ENCODE data around the gene FXYD6. TPM values are rescaled to one million over a fixed set of nuclear protein-coding genes. Genes with fewer than 3 reads are reported as not detected.

The FXYD6 gene
- total RNA-seq, 4 donors from 2014 or later: 4.8 to 15.9 (median 9.5) TPM

DNA sequence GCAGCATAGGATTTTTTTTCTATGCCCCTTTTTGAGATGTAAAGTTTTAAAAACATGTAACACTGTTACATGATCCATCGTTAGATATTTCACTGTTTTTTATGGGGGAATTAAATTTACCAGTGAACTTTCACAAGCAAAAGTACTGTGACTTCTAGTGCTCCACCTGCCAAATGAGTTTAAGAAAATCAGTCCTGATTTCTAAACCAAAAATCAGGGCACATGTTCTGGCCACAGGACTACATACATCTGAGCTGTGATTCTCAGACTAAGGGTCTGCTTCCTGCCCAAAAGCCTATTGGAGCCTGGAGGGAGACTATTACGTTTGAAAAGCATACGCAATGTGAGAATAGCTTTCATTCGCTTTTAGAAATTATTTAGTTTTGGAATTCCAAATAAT lies 30.3 kb upstream of the FXYD6 start:
- Histone ChIP-seq H3K27ac (no peak overlapping the region), H3K9me3 (no peaks in the 10 kb centered on the region), H3K36me3 (no peaks in the 10 kb centered on the region), H3K4me1 (peaks cover 6% of the 10 kb centered on the region), H3K27me3 (no peaks in the 10 kb centered on the region), H3K4me3 (no peak overlapping the region)
- 67% methylated on average over 4 of the region's 4 CpGs for WGBS
- TF ChIP-seq EP300 (IDR thresholded peaks at IDR 0.05) (no peak), CTCF (IDR thresholded peaks at IDR 0.05) (no peak), POLR2AphosphoS5 (IDR thresholded peaks at IDR 0.05) (no peak), POLR2A (IDR thresholded peaks at IDR 0.05) (no peak)
- DNase-seq (ENCODE audit: low spot score in 2 of 2): peak in 1 of 2 donors; percentile 12

DNA sequence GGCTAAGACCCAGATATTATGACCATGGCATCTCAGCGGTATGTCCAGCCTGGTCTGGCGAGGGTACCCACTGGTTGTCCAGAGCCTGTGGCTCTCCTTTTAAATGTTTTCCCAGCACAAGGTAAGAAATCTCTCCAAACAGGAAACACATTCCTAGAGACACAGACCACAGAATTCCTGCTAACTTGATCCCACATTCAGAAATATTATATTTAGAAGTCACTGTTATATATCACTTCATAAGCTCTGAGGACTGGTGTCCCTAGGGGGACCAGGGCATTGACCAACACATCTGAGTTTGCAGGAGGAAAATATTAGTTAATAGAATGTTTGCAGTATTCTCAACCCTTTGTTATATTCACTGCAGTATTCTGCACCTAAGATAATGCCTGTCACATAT lies 29.7 kb upstream of the FXYD6 start:
- Histone ChIP-seq H3K27ac (no peak overlapping the region), H3K36me3 (no peaks in the 10 kb centered on the region), H3K27me3 (no peaks in the 10 kb centered on the region), H3K9me3 (no peaks in the 10 kb centered on the region), H3K4me3 (no peak overlapping the region), H3K4me1 (peaks cover 6% of the 10 kb centered on the region)
- peak in 1 of 2 donors; percentile 28 for DNase-seq (ENCODE audit: low spot score in 2 of 2)
- TF ChIP-seq POLR2A (IDR thresholded peaks at IDR 0.05) (no peak), EP300 (IDR thresholded peaks at IDR 0.05) (no peak), POLR2AphosphoS5 (IDR thresholded peaks at IDR 0.05) (no peak), CTCF (IDR thresholded peaks at IDR 0.05) (no peak)
- WGBS: no CpG with 5 or more reads among the region's 2 CpGs

DNA sequence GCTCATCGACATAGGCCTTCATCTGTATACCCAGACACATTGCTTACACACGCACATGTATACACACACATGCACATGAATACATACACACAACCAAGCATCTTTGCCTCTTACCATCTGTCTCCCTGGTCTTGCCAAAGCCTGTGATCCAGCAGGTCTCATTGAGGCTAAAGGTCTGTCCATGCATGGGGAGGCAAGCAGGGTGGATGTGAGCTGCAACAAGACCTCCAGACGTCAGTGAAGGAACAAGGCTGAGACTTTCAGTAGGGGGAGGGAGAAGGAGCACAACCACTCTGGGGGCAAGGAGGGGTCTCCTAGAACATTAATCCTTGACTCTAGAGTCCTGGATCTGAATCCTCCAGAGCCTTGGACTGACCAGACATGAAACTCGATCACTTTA lies 29.1 kb upstream of the FXYD6 start:
- Histone ChIP-seq H3K36me3 (no peaks in the 10 kb centered on the region), H3K9me3 (no peaks in the 10 kb centered on the region), H3K4me3 (no peak overlapping the region), H3K27ac (no peak overlapping the region), H3K27me3 (no peaks in the 10 kb centered on the region), H3K4me1 (peaks cover 12% of the 10 kb centered on the region)
- WGBS: 88% methylated on average over 4 of the region's 4 CpGs
- peak in 1 of 2 donors; percentile 12 for DNase-seq (ENCODE audit: low spot score in 2 of 2)
- TF ChIP-seq EP300 (IDR thresholded peaks at IDR 0.05): no peak
- TF ChIP-seq CTCF (IDR thresholded peaks at IDR 0.05): no peak
- TF ChIP-seq POLR2A (IDR thresholded peaks at IDR 0.05): no peak
- TF ChIP-seq POLR2AphosphoS5 (IDR thresholded peaks at IDR 0.05): no peak

GRCh38 chr11:117903505-117904382 lies 27.3 kb upstream of the FXYD6 start:
- no peaks in the 10 kb centered on the region for H3K9me3 ChIP-seq
- no peaks in the 10 kb centered on the region for H3K36me3 ChIP-seq
- WGBS: 93% methylated on average over 5 of the region's 14 CpGs
- TF ChIP-seq POLR2AphosphoS5 (IDR thresholded peaks at IDR 0.05): no peak
- H3K27me3 ChIP-seq: no peaks in the 10 kb centered on the region
- DNase-seq (ENCODE audit: low spot score in 2 of 2): peak in 1 of 2 donors; percentile 60
- H3K4me1 ChIP-seq: peaks cover 14% of the 10 kb centered on the region
- no peak overlapping the region for H3K4me3 ChIP-seq
- no peak overlapping the region for H3K27ac ChIP-seq

DNA sequence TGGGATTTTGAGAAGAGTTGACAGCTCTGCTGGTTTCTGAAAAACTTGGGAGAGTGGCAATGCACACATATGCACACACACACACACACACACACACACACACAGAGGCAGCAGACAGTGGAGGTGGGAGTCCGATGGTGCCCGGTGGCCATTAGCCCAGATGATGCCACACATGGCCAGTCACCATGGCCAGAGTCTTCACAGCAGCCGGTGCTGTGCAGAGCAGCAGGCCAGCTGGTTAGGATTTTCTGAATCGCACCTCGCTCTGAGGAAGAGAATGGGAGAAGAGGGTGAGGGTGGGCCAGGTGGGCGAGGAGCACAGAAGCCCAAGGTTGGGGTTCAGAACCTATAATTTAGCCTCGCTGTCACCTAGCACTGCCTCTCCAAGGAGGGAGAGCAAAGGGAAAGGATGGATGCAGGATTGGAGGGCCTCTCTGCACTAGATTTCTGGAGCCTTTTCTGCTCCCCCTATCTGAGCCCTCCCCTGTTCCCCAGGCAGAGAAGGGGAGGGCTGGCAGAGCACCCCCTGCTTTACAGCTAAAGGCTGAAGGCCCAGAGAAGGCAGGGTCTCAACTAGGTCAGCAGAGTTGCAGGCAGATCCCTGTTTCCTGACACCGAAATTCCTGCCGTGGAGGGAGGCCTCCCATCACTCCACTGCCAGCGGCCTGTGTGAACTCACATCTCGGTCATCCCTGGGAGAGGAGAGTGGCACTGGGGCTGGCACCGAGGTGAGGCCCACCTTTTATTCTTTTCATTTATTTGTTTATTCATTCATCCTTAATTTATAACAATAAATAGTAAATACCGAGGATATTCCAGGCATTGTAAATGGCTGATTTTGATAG lies 25.8 kb upstream of the FXYD6 start:
- Histone ChIP-seq H3K27ac (no peak overlapping the region), H3K27me3 (no peaks in the 10 kb centered on the region), H3K4me1 (peaks cover 7% of the 10 kb centered on the region), H3K4me3 (no peak overlapping the region), H3K9me3 (no peaks in the 10 kb centered on the region), H3K36me3 (no peaks in the 10 kb centered on the region)
- DNase-seq (ENCODE audit: low spot score in 2 of 2): peak in 1 of 2 donors; percentile 32
- TF ChIP-seq EP300 (IDR thresholded peaks at IDR 0.05) (no peak), POLR2AphosphoS5 (IDR thresholded peaks at IDR 0.05) (no peak), POLR2A (IDR thresholded peaks at IDR 0.05) (no peak), CTCF (IDR thresholded peaks at IDR 0.05) (no peak)
- WGBS: 86% methylated on average over 12 of the region's 13 CpGs
